Neural progenitor cell (in vitro differentiated cells): ENCODE results near the gene ATP6V1E1.

Experiments
- CTCF ChIP-seq: fragments of 200-600 bp; sonication (generic); IDR thresholded peaks from 2 replicates; pipeline ENCODE4 v1.5.1; 2017; ENCODE audit warnings: antibody characterized with exemption, mild to moderate bottlenecking
- EZH2 ChIP-seq: fragments of 200-600 bp; sonication (generic); IDR thresholded peaks from 2 replicates; pipeline ENCODE4 v1.6.1; 2017; ENCODE audit warnings: antibody characterized with exemption, mild to moderate bottlenecking, moderate library complexity

GRCh38 chr22:17579535-17579981, 49.0 kb downstream of the ATP6V1E1 start:
- TF ChIP-seq EZH2 (no peak), CTCF (no peak)
